ENCODE results near the gene SP3. TPM values are rescaled to one million over a fixed set of nuclear protein-coding genes. Genes with fewer than 3 reads are reported as not detected.

SP3 gene
- total and polyA plus RNA-seq, 2 experiments from 2014 or later = 24.1 to 110 TPM

DNA sequence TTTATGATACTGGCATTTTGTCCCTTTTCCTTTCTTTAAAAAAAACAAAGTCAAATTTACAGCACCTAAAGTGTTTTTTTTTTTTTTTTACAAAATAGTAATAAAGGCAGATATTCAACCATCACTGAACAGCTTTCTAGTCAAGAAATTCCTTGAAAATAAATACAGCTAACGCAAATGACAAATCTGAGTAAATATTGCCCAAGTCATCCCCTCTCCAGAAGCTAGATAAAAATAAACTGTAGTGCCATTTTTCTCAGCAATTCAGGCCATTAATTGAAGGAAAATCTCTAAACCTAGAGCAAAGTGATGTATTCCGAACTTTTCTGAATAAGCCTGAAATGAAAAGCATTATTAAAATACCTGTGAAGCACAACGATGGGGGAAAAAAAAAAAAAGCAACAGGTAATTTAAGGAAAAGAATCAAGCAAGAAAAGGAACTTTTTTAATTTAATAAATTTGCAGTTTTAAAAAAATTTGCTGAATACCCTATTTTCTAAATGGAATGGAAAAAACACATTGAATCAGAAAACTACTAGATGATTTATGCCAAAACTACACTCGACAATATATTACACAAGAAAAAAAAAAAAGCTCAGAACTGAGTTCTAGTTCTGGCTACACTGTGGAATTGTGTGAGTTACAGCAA is 6.9 kb downstream of the SP3 start:
- peaks cover 4% of the 10 kb centered on the region; the same call in 2 of the 3 replicates for H3K9me3 Mint-ChIP-seq
- H3K4me3 ChIP-seq = no peak overlapping the region
- peaks cover 11% of the 10 kb centered on the region; the same call in 1 of the 2 replicates for H3K4me1 ChIP-seq (ENCODE audit: insufficient read depth)
- no peak overlapping the region for H3K4me2 ChIP-seq
- peaks cover 54% of the 10 kb centered on the region for H4K20me1 ChIP-seq (replicated peaks; ENCODE audit: insufficient read depth)
- peaks cover 26% of the 10 kb centered on the region for H3K4me1 Mint-ChIP-seq
- no peak for DNase-seq (ENCODE audit: low spot score)
- H3K27ac Mint-ChIP-seq = no peak overlapping the region
- H3K4me3 Mint-ChIP-seq = no peak overlapping the region
- TF ChIP-seq REST (IDR thresholded peaks at IDR 0.05; ENCODE audit: unreplicated experiment) (no peak), ZNF331 (CRISPR knock-in tag; IDR thresholded peaks at IDR 0.05; ENCODE audit: low read depth) (no peak), ZNF114 (CRISPR knock-in tag; IDR thresholded peaks at IDR 0.05) (no peak), EZH2 (IDR thresholded peaks at IDR 0.05; ENCODE audit: low read depth, unreplicated experiment) (no peak), ETS1 (IDR thresholded peaks at IDR 0.05) (no peak), CTCF (conservative IDR thresholded peaks at IDR 0.05; ENCODE audit: low read depth in 2 of 2) (no peak), EZH2phosphoT487 (IDR thresholded peaks at IDR 0.05; ENCODE audit: unreplicated experiment) (no peak), CREB1 (CRISPR knock-in tag; IDR thresholded peaks at IDR 0.05; ENCODE audit: low read depth) (no peak), ZNF462 (CRISPR knock-in tag; IDR thresholded peaks at IDR 0.05) (no peak), JUNB (IDR thresholded peaks at IDR 0.05; ENCODE audit: unreplicated experiment) (no peak), NANOG (IDR thresholded peaks at IDR 0.05; ENCODE audit: borderline replicate concordance) (no peak), POLR2AphosphoS5 (IDR thresholded peaks at IDR 0.05; ENCODE audit: low read depth) (no peak), STAT1 (IDR thresholded peaks at IDR 0.05; ENCODE audit: unreplicated experiment) (no peak)
- no peak for ATAC-seq
- H3K27me3 Mint-ChIP-seq (ENCODE audit: insufficient read depth, low read depth, poor library complexity) = no peaks in the 10 kb centered on the region
- H3K27me3 ChIP-seq (ENCODE audit: insufficient read depth) = no peaks in the 10 kb centered on the region
- H3K9me2 ChIP-seq (ENCODE audit: insufficient read depth) = no peaks in the 10 kb centered on the region
- H2AFZ ChIP-seq = no peak overlapping the region
- H3F3A ChIP-seq (replicated peaks; ENCODE audit: low read depth) = no peaks in the 10 kb centered on the region
- H3K36me3 ChIP-seq (ENCODE audit: insufficient read depth) = peaks cover 27% of the 10 kb centered on the region
- H3K79me2 ChIP-seq (replicated peaks; ENCODE audit: insufficient read depth) = peaks cover 100% of the 10 kb centered on the region
- no peak overlapping the region for H3K27ac ChIP-seq (ENCODE audit: low read depth)
- H3K36me3 Mint-ChIP-seq (ENCODE audit: low read depth) = peaks cover 59% of the 10 kb centered on the region

All from GM23338 (cell line).